Measurements from ENCODE around the gene EPHA6.
A peak's percentile ranks its signal among the peaks of the same experiment; 100 is the strongest.

The EPHA6 gene

GRCh38 chr3:97713634-97714033 lies 899.2 kb downstream of the EPHA6 start:
- no peak for DNase-seq

GRCh38 chr3:97719156-97719821 lies 904.9 kb downstream of the EPHA6 start:
- peak; percentile 50 for DNase-seq

GRCh38 chr3:97720417-97720816 lies 906.0 kb downstream of the EPHA6 start:
- peak; percentile 91 for DNase-seq

- DNase-seq, result no peak
Observed at GRCh38 chr3:97721446-97721845, 907.1 kb downstream of the EPHA6 start.

- no peak for DNase-seq
Observed at GRCh38 chr3:97736928-97737327, 922.5 kb downstream of the EPHA6 start.

GRCh38 chr3:97738761-97739160 lies 924.4 kb downstream of the EPHA6 start:
- DNase-seq, result no peak

GRCh38 chr3:97742036-97742435 lies 927.6 kb downstream of the EPHA6 start:
- no peak for DNase-seq

GRCh38 chr3:97744289-97744688 lies 929.9 kb downstream of the EPHA6 start:
- no peak for DNase-seq

GRCh38 chr3:97763586-97764406 lies 949.4 kb downstream of the EPHA6 start:
- DNase-seq, result no peak

- DNase-seq, result peak; percentile 63
Observed at GRCh38 chr3:97764407-97765238, 950.2 kb downstream of the EPHA6 start, which contains the start of gene ARL6. TSS of gene ARL6 (plus strand) at chr3:97764758. CDS start at chr3:97768108, 3,350 bp downstream.

GRCh38 chr3:97765336-97765735 lies 950.9 kb downstream of the EPHA6 start:
- DNase-seq, result no peak

- no peak for DNase-seq
Observed at GRCh38 chr3:97772926-97773325, 958.5 kb downstream of the EPHA6 start.

GRCh38 chr3:97778152-97778551 lies 963.8 kb downstream of the EPHA6 start:
- DNase-seq, result no peak

- peak; percentile 43 for DNase-seq
Observed at GRCh38 chr3:97793420-97794019, 979.1 kb downstream of the EPHA6 start.

- DNase-seq, result no peak
Observed at GRCh38 chr3:97795951-97796350, 981.6 kb downstream of the EPHA6 start.

All from NCI-H1436 treated with DMSO at 0.1 percent for 48 hours (cell line).